A549 (cell line): ENCODE results near the gene SYPL1. TPM values are rescaled to one million over a fixed set of nuclear protein-coding genes. Genes with fewer than 3 reads are reported as not detected.
A peak's percentile ranks its signal among the peaks of the same experiment; 100 is the strongest.

Source experiments
- ATAC-seq, 2 experiments: fragments of 200-7000 bp in 1 of 2; fragments of >200 bp in 1 of 2; cut with Nextera tagmentation in 1 of 2; cut with Tn5 transposase in 1 of 2; 3 replicates each; pipeline versions ENCODE4 v1.8.0 to v1.9.1; 2018 to 2020; ENCODE audit warnings: mild to moderate bottlenecking in 1 of 2, moderate library complexity in 1 of 2
- CTCF ChIA-PET: fragments of 300-600 bp; sonication (Branson Sonifier 250); formaldehyde crosslinking; extraction: SDS; loops from one replicate; lab custom pipeline; 2021; ENCODE audit warnings: antibody characterized with exemption, inconsistent platforms; lab: Yijun Ruan, JAX
- POLR2A ChIA-PET: fragments of 350-600 bp; formaldehyde crosslinking; extraction: SDS; loops from one replicate; lab custom pipeline; 2021; ENCODE audit warnings: antibody characterized with exemption, inconsistent platforms; lab: Yijun Ruan, JAX
- DNase-seq, 2 experiments: peaks; one replicate each; pipeline versions ENCODE4 v3.0.0 to v3.0.0-alpha.2; 2011 to 2016; ENCODE audit warnings: low read depth in 1 of 2, low spot score in 1 of 2
- FAIRE-seq: peaks from 2 replicates; lab custom pipeline; 2011; peaks lifted over from hg19 to GRCh38; lab: Jason Lieb, UNC
- H3K27ac ChIP-seq, 2 experiments: fragments of >200 bp; sonication (Bioruptor Twin); formaldehyde crosslinking; 3 replicates each; pipeline ENCODE4 v1.5.1; 2016 to 2017
- H3K4me1 ChIP-seq: fragments of >200 bp; sonication (Bioruptor Twin); formaldehyde crosslinking; 3 replicates; pipeline ENCODE4 v1.6.1; 2016
- H3K4me2 ChIP-seq: fragments of >200 bp; sonication (Bioruptor Twin); formaldehyde crosslinking; 3 replicates; pipeline ENCODE4 v1.6.1; 2016
- H3K4me3 ChIP-seq: fragments of >200 bp; sonication (Bioruptor Twin); formaldehyde crosslinking; 3 replicates; pipeline ENCODE4 v1.5.1; 2016
- H3K9me3 ChIP-seq: fragments of >200 bp; sonication (Bioruptor Twin); formaldehyde crosslinking; 3 replicates; pipeline ENCODE4 v1.6.1; 2016
- CBX8 ChIP-seq: fragments of 200-600 bp; sonication (generic); IDR thresholded peaks from 2 replicates; pipeline ENCODE4 v1.6.1; 2016
- CEBPB ChIP-seq, 2 experiments: fragments of >200 bp in 1 of 2; sonication (Bioruptor Twin) in 1 of 2; formaldehyde crosslinking in 1 of 2; IDR thresholded peaks; 2 replicates each; pipeline ENCODE4 v1.6.1; 2012 to 2016
- EHF ChIP-seq: fragments of 250-450 bp; sonication (Bioruptor Pico); IDR thresholded peaks from 2 replicates; pipeline ENCODE4 v1.5.0; 2020; ENCODE audit warnings: mild to moderate bottlenecking
- EP300 ChIP-seq, 2 experiments: fragments of >200 bp; sonication (Bioruptor Twin); formaldehyde crosslinking; IDR thresholded peaks; 2 replicates in 1 of 2; 3 replicates in 1 of 2; pipeline ENCODE4 v1.6.1; 2016 to 2017
- ESRRA ChIP-seq: fragments of 150-350 bp; IDR thresholded peaks from 2 replicates; pipeline ENCODE4 v1.6.1; 2014; ENCODE audit warnings: mild to moderate bottlenecking, low read length, borderline replicate concordance
- HDAC2 ChIP-seq: fragments of 200-600 bp; sonication (generic); IDR thresholded peaks from 2 replicates; pipeline ENCODE4 v1.6.1; 2016
- HEYL ChIP-seq: fragments of 250-450 bp; sonication (Bioruptor Pico); IDR thresholded peaks from 2 replicates; pipeline ENCODE4 v1.8.0; 2021; ENCODE audit warnings: mild to moderate bottlenecking, moderate library complexity
- HOXA7 ChIP-seq: fragments of 250-450 bp; sonication (Bioruptor Pico); IDR thresholded peaks from 2 replicates; pipeline ENCODE4 v1.5.0; 2020; ENCODE audit warnings: mild to moderate bottlenecking, moderate library complexity
- HOXB13 ChIP-seq: fragments of 250-450 bp; sonication (Bioruptor Pico); IDR thresholded peaks from 2 replicates; pipeline ENCODE4 v1.5.0; 2020; ENCODE audit warnings: low read depth, mild to moderate bottlenecking, moderate library complexity
- JUNB ChIP-seq: fragments of >200 bp; sonication (Bioruptor Twin); formaldehyde crosslinking; IDR thresholded peaks from 2 replicates; pipeline ENCODE4 v1.6.1; 2016
- KDM1A ChIP-seq: fragments of 200-600 bp; sonication (generic); IDR thresholded peaks from 2 replicates; pipeline ENCODE4 v1.6.1; 2016; ENCODE audit warnings: low read depth, mild to moderate bottlenecking
- MAZ ChIP-seq: fragments of 150-350 bp; IDR thresholded peaks from 2 replicates; pipeline ENCODE4 v1.6.1; 2014; ENCODE audit warnings: antibody characterized with exemption, low read depth, low read length, borderline replicate concordance
- NR3C1 ChIP-seq: fragments of >200 bp; sonication (Bioruptor Twin); formaldehyde crosslinking; IDR thresholded peaks from 3 replicates; pipeline ENCODE4 v1.6.1; 2017
- PHF8 ChIP-seq: fragments of 200-600 bp; sonication (generic); IDR thresholded peaks from 2 replicates; pipeline ENCODE4 v1.6.1; 2016; ENCODE audit warnings: low read depth, mild to moderate bottlenecking, antibody characterized with exemption, moderate library complexity, borderline replicate concordance
- POLR2AphosphoS2 ChIP-seq: conservative IDR thresholded peaks from 2 replicates; pipeline ENCODE4 v1.6.1; 2012; ENCODE audit warnings: low read length, improper control_type of control experiment, inconsistent platforms
- RARB ChIP-seq: fragments of 250-450 bp; sonication (Bioruptor Pico); IDR thresholded peaks from 2 replicates; pipeline ENCODE4 v1.8.0; 2021; ENCODE audit warnings: mild to moderate bottlenecking, moderate library complexity
- SREBF2 ChIP-seq: fragments of 450-650 bp; IDR thresholded peaks from 2 replicates; pipeline ENCODE4 v1.6.1; 2014; ENCODE audit warnings: mild to moderate bottlenecking, moderate library complexity
- TFCP2L1 ChIP-seq: fragments of 250-450 bp; sonication (Bioruptor Pico); IDR thresholded peaks from 2 replicates; pipeline ENCODE4 v1.5.0; 2021; ENCODE audit warnings: mild to moderate bottlenecking
- TP53 ChIP-seq: fragments of 250-450 bp; sonication (Bioruptor Pico); IDR thresholded peaks from 2 replicates; pipeline ENCODE4 v1.5.0; 2021; ENCODE audit warnings: mild to moderate bottlenecking, moderate library complexity
- ZFP36 ChIP-seq: fragments of 450-650 bp; IDR thresholded peaks from 2 replicates; pipeline ENCODE4 v1.6.1; 2014; ENCODE audit warnings: borderline replicate concordance; ENCODE audit not compliant: partially characterized antibody
- ZNF302 ChIP-seq: fragments of 250-450 bp; sonication (Bioruptor Pico); IDR thresholded peaks from 2 replicates; pipeline ENCODE4 v1.9.0; 2021; ENCODE audit warnings: inconsistent platforms, mild to moderate bottlenecking, moderate library complexity
- WGBS: methylation state at CpG from one replicate; pipeline ENCODE4 v1.1.6; 2017; ENCODE audit errors: missing lambda C conversion rate; 5-methylcytosine and 5-hydroxymethylcytosine counted together
- polyA plus RNA-seq, 4 experiments: library from polyadenylated mRNA; depleted of rRNA in 3 of 4; stranded (reverse); fragments of >200 nt; fragmentation: RNase III in 1 of 4; extraction: RNeasy Plus Mini Kit Qiagen cat#74134 plus additional on column Dnase treatment in 1 of 4; gene quantifications; 2 replicates in 3 of 4; 3 replicates in 1 of 4; pipeline ENCODE4 v1.2.3, GENCODE V29; 2011 to 2017
- TF ChIP-seq, protein P1 (sequence below): fragments of 250-450 bp; sonication (Bioruptor Pico); IDR thresholded peaks from 2 replicates; pipeline ENCODE4 v1.5.0; 2021; ENCODE audit warnings: mild to moderate bottlenecking, moderate library complexity, borderline replicate concordance
- TF ChIP-seq, protein P2 (sequence below): IDR thresholded peaks from 2 replicates; pipeline ENCODE4 v1.6.1; 2012
- TF ChIP-seq, protein P3 (sequence below): fragments of 450-650 bp; IDR thresholded peaks from 2 replicates; pipeline ENCODE4 v1.6.1; 2014; ENCODE audit warnings: antibody characterized with exemption
- TF ChIP-seq, protein P4 (sequence below): IDR thresholded peaks from 2 replicates; pipeline ENCODE4 v1.6.1; 2012

SYPL1 gene
- polyA plus RNA-seq, 2 of the 4 experiments (the other 2 are of a cell fraction): 102 to 131 TPM

DNA sequence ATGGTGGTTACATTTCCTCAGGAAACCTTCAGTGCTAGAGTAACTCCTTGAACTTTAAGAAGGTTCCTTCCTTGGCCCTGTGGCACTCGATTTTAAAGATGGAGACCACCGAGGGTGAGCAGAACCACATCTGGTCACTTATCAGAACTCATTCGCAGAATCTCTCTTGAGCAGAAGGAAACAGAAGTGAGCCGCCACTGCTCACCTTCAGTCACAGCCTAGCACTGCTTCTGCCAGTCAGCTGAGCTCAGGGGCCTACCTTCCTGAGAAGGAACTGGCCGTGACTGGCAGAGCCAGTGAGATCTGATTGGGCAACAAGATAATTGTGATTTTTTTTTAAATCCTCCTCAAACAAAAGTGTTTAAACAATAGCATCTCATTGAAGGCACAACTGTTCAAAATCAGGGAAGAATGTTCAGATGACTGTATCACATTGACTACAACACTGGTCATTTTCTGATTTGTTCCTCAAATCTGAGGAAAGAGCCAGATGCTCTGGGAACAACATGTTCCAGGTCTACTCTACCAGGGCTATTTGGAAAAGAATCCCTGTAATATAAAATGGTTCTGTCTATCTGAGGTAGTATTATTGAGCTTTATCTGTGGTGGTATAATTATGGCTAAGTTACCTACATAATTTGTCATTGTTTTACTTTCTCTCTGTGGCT, 2.7 kb upstream of the SYPL1 start:
- CTCF ChIA-PET: interaction anchor here (1.3 kb wide), 1 partner anchor 58 kb away, joined by 4 read pairs; no protein-coding TSS in a partner anchor
- Histone ChIP-seq H3K9me3 (no peaks in the 10 kb centered on the region), H3K4me2 (no peak overlapping the region), H3K4me1 (peaks cover 15% of the 10 kb centered on the region), H3K4me3 (no peak overlapping the region), H3K27ac (no peak overlapping the region; a peak in 1 of 6 replicates)
- 57% methylated on average over 5 of the region's 5 CpGs for WGBS
- TF ChIP-seq HDAC2 (no peak), EHF (CRISPR knock-in tag) (no peak)
- FAIRE-seq (no peak), DNase-seq (no peak), ATAC-seq (no peak)
- POLR2A ChIA-PET: no interaction called here

DNA sequence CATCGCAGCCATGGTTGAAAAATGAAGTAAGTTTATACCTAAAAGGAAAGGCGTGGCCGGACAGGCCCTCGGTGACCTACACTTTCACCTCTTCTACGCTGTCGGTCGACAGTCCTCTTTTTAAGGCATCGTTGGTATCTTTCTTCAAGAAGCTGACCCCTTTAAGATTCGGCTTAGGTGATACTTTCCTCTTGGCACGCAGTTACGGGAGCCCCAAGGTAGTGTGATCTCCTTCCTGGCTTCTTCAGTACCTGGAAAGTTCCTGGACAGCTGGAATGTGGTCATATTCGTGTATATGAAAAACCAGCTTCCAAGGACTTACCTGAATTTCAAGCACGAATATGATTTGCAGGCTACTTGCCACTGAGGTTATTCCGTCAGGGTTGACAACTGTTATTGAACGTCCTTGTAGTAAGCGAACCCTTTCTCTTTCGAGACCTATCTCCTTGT, 885 bp upstream of the SYPL1 start:
- WGBS: 93% methylated on average over 17 of the region's 17 CpGs
- H3K4me3 ChIP-seq: peak overlapping the region; percentile 92
- peak overlapping the region; percentile 76 for H3K4me2 ChIP-seq
- DNase-seq (no peak), ATAC-seq (no peak), FAIRE-seq (no peak)
- peaks cover 28% of the 10 kb centered on the region for H3K4me1 ChIP-seq
- ChIA-PET POLR2A (interaction anchor here (0.7 to 2.4 kb wide), 3 partner anchors 10 to 20 kb away, joined by 3 to 21 read pairs (median 5); no protein-coding TSS in a partner anchor), CTCF (interaction anchor here (0.7 to 2.5 kb wide), 10 partner anchors 13 to 95 kb away, joined by 3 to 8 read pairs (median 4); no protein-coding TSS in a partner anchor)
- TF ChIP-seq RARB (CRISPR knock-in tag) (no peak), HOXA7 (CRISPR knock-in tag) (no peak), HOXB13 (no peak), ZFP36 (no peak), ZNF302 (CRISPR knock-in tag) (no peak), TFCP2L1 (CRISPR knock-in tag) (no peak), NR3C1 (no peak), SREBF2 (no peak), PHF8 (no peak), CEBPB (IDR thresholded peaks at IDR 0.05) (no peak), KDM1A (no peak)
- TF ChIP-seq, protein P1, sequence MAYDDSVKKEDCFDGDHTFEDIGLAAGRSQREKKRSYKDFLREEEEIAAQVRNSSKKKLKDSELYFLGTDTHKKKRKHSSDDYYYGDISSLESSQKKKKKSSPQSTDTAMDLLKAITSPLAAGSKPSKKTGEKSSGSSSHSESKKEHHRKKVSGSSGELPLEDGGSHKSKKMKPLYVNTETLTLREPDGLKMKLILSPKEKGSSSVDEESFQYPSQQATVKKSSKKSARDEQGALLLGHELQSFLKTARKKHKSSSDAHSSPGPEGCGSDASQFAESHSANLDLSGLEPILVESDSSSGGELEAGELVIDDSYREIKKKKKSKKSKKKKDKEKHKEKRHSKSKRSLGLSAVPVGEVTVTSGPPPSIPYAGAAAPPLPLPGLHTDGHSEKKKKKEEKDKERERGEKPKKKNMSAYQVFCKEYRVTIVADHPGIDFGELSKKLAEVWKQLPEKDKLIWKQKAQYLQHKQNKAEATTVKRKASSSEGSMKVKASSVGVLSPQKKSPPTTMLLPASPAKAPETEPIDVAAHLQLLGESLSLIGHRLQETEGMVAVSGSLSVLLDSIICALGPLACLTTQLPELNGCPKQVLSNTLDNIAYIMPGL (CRISPR knock-in tag): no peak
- TF ChIP-seq, protein P2, sequence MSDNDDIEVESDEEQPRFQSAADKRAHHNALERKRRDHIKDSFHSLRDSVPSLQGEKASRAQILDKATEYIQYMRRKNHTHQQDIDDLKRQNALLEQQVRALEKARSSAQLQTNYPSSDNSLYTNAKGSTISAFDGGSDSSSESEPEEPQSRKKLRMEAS: no peak
- H3K27ac ChIP-seq: peak overlapping the region; percentile 99
- H3K9me3 ChIP-seq: no peaks in the 10 kb centered on the region

DNA sequence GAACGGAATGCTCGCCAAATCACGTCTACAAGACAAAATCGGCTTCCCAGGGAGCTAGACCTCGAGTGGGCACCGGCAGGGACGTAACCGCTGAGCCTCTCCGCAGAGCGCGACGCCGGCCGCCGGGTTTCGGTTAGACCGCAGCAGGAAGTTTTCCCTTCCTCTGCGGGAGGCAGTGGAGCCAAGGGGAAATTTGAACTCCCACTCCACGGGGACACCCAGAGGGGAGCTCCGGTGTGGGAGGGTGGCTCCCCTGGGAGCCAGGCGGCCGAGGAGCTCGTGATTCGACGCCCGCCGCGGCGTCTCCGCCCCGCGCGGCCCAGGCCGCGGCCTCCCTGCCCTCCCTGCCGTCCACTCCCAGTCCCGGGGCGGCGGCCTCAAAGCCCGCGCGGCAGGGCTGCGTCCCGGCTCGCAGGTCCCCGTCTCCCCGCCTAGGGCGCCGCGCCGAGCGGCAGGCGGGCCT, 426 bp downstream of the SYPL1 start:
- DNase-seq (peak; percentile 50 to 78), FAIRE-seq (no peak), ATAC-seq (peak; percentile 83 to 85)
- peak overlapping the region; percentile 99 for H3K27ac ChIP-seq
- peak overlapping the region; percentile 76 for H3K4me2 ChIP-seq
- POLR2A ChIA-PET: interaction anchor here (0.5 to 2.4 kb wide), 26 partner anchors 8 to 976 kb away, joined by 3 to 21 read pairs (median 5); no protein-coding TSS in a partner anchor
- CTCF ChIA-PET: interaction anchor here (0.8 to 2.5 kb wide), 10 partner anchors 9 to 65 kb away, joined by 3 to 8 read pairs (median 4); no protein-coding TSS in a partner anchor
- H3K4me1 ChIP-seq: peaks cover 28% of the 10 kb centered on the region
- H3K4me3 ChIP-seq: peak overlapping the region; percentile 92
- under 1% methylated on average over 26 of the region's 53 CpGs for WGBS
- H3K9me3 ChIP-seq: no peaks in the 10 kb centered on the region
- TF ChIP-seq CBX8 (no peak), EP300 (IDR thresholded peaks at IDR 0.05) (no peak), TP53 (CRISPR knock-in tag) (peak; percentile 61; the same call in 1 of the 2 replicates), ESRRA (no peak), POLR2AphosphoS2 (no peak), JUNB (no peak), PHF8 (peak; percentile 71; the same call in 1 of the 2 replicates), HEYL (CRISPR knock-in tag) (no peak), MAZ (no peak)
- TF ChIP-seq, protein P3, sequence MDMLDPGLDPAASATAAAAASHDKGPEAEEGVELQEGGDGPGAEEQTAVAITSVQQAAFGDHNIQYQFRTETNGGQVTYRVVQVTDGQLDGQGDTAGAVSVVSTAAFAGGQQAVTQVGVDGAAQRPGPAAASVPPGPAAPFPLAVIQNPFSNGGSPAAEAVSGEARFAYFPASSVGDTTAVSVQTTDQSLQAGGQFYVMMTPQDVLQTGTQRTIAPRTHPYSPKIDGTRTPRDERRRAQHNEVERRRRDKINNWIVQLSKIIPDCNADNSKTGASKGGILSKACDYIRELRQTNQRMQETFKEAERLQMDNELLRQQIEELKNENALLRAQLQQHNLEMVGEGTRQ: no peak
- TF ChIP-seq, protein P1 (CRISPR knock-in tag): peak; percentile 45; the same call in 1 of the 2 replicates
- TF ChIP-seq, protein P4, sequence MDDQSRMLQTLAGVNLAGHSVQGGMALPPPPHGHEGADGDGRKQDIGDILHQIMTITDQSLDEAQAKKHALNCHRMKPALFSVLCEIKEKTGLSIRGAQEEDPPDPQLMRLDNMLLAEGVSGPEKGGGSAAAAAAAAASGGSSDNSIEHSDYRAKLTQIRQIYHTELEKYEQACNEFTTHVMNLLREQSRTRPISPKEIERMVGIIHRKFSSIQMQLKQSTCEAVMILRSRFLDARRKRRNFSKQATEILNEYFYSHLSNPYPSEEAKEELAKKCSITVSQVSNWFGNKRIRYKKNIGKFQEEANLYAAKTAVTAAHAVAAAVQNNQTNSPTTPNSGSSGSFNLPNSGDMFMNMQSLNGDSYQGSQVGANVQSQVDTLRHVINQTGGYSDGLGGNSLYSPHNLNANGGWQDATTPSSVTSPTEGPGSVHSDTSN: no peak
